ENCODE data around the gene SCPEP1.

The SCPEP1 gene

GRCh38 chr17:57040571-57040970 is 62.6 kb downstream of the SCPEP1 start:
- no peak for DNase-seq (ENCODE audit: low spot score)

DNA sequence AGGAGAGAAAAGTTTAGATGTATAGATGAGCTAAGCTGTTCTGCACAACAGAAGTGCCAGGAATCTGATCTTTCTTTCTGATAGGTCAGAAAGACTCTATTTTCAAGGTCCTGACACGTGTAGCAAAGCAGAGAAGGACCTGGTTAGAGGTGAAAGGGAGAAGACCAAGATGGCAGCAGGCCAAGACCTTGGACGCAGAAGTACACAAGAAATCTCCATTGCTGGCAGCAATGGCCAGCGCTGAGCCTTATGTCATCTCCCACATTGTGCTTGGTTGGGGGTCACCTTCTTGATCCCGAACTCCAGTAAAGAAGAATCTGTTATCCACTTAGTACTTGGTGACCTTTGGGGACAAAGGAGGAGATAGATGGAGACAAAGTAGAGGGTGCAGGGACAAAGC is 65.3 kb downstream of the SCPEP1 start:
- no peak for DNase-seq (ENCODE audit: low spot score)

GRCh38 chr17:57044976-57045867 is 67.3 kb downstream of the SCPEP1 start:
- DNase-seq (ENCODE audit: low spot score), result no peak

DNA sequence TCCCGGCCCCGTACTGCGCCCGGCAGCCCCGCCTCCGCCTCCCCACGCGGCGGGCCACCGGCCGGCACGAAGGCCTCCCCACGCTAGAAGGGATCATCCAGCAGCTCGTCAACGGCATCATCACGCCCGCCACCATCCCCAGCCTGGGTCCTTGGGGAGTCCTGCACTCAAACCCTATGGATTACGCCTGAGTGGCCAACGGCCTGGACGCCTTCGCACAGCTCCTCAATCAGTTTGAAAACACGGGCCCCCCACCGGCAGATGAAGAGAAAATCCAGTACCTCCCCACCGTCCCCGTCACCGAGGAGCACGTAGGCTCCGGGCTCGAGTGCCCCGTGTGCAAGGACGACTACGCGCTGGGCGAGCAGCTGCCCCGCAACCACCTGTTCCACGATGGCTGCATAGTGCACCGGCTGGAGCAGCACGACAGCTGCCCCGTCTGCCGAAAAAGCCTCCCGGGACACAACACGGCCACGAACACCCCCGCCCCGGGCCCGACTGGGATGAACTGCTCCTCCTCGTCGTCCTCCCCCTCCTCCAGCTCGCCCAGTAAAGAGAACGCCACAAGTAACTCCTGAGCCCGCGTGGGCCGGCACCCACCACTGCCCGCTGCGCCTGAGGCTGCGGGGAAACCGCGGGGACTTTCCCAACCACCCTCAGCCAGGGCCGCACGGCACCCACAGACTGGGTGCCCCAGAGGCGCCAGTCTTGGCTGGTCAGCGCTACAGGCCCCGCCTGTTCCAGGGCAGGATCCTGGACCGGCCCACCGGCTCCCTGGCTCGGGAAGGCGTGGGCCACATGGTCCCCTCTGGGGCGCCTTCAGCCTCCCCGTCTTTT is 68.2 kb downstream of the SCPEP1 start:
- no peak for DNase-seq (ENCODE audit: low spot score)

DNA sequence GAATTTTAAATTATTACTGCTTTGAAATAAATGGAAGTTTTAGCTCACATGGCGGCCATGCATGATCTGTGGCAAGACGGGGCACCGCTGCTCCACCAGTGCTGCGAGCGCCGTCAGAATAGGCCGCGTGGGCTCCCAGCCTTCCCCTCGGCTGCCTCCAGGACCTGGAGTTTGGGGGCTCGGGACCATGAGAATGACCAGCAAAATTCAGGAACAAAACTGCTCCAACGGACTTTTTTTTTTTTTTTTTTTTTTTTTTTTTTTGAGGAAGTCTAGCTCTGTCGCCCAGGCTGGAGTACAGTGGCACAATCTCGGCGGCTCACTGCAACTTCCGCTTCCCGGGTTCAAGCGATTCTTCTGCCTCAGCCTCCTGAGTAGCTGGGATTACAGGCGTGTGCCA is 68.8 kb downstream of the SCPEP1 start:
- DNase-seq (ENCODE audit: low spot score), result no peak

GRCh38 chr17:57048096-57048495 is 70.2 kb downstream of the SCPEP1 start:
- no peak for DNase-seq (ENCODE audit: low spot score)

DNA sequence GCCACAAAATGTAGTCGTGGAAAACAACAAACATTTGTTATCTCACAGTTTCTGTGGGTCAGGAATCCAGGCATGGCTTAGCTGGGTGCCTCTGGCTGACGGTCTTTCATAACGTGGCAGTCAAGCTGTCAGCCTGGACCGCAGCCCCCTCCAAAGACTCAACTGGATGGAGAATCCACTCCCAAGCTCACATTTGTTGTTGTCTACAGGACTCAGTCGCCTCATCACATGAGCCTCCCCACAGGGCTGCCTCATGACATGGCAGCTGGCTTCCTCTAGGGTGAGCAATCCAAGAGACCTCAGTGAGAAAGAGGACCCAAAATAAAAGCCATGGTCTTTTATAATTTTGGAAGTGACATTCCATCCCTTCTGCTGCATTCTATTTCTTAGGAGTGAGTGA is 72.4 kb downstream of the SCPEP1 start:
- no peak for DNase-seq (ENCODE audit: low spot score)

GRCh38 chr17:57051886-57052361 is 74.0 kb downstream of the SCPEP1 start:
- DNase-seq (ENCODE audit: low spot score), result no peak

Data from LoVo (cell line).